ENCODE results near the gene RAI14.

The RAI14 gene

DNA sequence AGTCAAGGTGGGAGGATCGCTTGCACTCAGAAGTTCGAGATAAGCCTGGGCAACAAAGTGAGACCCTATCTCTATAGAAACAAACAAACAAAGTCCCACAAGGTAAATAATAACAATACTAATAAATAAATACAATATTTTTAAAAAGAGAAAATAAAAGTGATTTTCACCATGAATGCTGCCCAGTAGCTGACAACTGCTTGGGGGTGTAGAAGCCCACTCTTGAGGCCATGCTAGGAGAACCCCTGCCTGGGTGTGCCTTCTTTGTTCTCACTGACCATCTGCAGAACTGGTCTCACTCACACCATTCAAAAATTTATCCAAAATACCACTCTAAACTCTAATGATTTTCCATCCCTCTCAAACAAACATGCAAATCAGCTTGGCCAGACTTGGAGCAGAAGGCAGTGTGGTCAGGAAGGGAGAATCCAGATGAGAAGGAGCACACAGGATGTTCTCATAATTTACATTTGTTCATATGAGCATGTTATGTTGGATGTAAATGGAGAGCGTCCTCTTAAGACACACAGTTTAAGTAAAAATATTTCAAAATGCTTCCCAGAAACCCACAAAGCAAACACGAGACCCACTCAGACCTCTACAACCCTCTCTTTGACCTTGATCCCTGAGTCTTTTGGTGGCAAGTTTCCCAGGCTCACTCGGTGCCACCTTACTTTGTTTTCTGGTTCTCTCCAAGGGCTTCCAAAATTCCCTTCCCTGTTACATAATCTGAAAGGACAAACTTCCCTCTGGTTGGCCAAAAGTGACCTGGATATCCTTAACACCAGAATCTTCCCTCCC lies 7.9 kb upstream of the RAI14 start:
- no peak for DNase-seq

DNA sequence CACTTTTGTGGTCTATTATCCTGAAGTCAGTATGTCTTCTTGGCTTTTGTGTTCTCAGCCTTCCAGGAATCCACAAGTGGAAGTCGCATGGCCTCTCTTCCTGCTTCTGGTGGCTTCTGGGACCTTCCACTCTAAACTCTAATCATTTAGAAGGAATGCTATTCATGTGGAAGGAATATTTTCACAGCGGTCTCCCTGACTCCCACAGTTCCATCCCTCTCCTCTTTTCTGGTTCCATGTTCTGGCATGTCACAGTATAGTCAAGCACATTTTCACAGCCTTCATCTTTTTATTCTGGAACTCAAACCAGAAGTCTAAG lies 7.3 kb upstream of the RAI14 start:
- DNase-seq = no peak

DNA sequence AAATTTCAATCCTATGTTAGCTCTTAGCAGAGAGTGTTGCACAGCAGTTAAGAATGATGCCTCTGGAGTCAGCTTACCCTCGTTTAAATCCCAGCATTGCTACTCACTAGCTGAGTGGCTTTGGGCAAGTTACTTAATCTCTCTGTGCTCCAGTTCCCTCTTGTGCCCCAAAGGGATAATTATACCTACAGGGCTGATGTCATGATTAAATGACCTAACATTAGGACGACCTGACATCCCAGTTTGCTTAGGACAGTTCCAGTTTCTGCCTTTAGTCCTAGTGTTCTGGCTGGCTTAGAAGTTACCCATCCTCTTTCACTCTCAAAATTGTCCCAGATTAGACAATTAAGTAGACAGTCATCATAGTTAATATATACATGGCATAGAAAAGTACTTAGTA lies 4.3 kb upstream of the RAI14 start:
- no peak for DNase-seq

DNA sequence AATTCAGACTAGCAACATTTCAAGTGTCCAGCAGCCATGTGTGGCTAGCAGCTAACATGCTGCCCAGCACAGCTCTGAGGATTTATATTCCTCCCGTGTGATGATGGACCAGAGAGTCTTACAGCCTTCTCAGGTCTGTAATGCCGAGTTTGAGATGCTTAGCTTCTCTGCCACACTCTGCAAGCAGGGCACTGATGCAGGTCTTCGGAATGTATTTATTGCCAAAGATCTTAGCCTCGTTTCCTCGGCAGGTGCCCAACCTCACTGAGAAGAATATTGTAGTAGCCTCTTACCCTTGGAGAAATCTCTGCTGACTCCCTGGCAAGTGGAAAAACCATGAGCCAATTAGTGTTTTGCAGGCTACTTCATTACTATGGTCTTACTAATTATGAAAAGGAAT lies 3.7 kb upstream of the RAI14 start:
- DNase-seq = no peak

DNA sequence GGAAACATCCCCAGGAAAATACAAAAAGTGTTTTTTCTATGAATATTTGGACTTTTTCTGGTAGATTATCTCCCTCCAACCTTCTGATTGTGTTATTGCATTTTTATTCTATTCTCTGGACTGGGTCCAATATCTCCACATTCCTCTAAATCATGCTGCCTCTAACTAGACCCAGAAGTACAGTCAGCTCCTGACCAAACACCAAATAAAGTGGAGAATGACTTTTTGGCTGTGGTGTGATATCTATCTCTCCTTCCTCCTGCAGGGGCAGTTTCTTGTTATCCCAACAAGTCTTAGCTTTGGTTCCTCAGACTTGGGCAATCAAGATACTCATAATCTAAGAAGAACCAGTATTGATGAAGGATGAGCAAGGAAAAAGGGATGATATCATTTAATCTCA lies 3.2 kb upstream of the RAI14 start:
- no peak for DNase-seq

DNA sequence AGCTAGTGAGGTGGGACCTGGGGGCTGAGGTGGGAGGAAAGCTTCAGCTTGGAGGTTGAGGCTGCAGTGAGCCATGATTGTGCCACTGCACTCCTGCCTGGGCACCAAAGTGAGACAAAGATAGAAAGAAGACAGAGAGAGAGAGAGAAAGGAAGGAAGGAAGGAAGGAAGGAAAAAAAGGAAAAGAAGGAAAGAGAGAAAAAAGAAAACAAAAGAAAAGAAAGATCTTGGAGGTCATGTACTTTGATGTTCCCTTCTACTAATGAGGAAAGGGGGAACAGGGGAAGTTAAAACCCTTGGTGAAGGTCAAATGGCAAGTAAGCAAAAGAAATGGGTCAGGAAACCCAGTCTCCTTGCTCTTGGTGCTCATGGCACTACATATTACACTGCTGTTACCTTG lies 2.4 kb upstream of the RAI14 start:
- no peak for DNase-seq

DNA sequence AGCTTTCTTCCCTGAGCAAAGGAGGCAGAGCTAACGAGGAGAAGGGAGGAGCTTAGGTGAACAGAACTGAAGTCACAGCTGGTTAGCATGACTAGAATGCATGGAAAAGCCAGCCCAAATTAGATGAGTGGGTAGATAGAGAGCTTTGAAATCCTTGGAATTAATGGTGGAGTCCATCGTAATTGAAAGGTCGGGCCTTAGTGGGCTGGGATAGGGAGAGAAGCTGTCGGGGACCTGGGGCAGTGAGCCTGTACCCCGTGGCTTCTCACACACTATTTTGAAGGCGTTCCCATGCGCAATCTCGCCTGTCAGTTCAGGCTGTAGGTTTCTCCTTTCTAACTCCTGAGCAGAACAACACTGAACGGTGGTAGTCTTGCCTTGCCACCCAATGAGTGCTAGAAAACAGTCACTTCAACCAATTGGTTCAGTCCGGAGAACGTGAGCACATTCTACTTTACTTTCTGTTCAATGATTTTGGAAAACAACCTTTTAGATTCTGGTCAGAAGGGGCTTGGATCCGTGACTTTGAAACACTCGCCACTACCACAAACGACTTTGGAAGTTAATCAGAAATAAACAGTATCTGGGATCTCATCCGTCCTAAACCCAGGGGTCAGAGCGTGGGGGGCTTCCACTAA lies 655 bp upstream of the RAI14 start:
- DNase-seq = peak; percentile 14 to 21

DNA sequence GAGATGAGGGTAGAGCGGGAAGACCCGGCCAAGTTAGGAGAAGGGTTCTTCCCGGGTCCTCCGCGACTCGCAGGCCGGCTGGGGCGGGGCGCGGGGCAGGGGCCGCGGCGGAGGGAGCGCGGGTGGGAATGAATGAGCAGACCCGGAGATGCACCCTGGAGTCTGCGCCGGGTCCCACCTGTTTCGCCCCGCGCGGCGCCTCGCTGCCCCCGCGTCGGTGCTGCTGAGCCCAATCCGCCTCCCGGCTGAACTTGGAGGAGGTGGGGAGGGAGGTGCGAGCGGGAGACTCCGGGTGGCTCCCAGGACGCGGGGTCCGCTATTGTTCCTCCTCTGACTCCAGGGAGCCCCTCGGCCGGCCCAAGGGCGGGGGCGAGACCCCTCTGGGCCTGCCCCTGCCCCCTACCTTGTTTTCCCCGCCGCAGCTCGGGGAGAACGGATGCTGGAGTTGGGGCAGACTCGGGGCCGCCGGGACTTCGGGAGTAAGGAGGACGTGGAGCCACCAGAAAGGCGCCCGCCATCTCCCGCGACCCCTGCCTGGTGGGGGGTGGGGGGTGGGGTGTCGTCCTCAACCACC lies 659 bp downstream of the RAI14 start:
- DNase-seq = no peak

DNA sequence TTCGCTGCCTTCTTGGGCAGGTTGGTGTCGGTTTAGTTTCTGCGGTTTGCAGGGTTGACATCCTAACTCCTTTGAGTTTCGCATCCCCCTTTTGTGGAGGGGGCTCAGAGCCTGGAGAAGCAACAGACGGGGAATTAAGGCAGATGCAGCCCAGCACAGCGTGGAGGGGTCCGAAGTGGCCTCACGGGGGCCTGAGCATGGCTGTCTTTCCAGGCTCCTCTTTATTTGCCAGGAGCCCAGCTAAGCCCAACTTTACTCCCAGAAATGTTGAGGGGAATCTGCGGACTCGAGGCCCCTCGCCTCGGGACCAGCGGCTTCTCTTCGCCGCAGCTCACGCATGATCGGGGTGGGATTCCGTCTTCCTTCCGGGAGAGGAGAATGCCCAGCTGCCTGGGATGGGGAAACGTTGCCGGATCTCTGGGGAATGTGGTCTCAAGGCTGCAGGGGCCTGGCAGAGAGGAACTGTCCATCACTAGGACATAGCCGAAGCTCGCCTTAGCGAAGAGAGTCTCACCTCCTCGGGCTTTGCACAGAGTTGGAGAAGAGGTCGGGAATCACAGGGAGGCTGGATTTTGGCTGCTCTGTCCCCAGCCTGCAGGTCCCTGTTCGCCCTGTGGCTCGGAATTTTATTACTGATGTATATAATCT lies 1.3 kb downstream of the RAI14 start:
- no peak for DNase-seq

DNA sequence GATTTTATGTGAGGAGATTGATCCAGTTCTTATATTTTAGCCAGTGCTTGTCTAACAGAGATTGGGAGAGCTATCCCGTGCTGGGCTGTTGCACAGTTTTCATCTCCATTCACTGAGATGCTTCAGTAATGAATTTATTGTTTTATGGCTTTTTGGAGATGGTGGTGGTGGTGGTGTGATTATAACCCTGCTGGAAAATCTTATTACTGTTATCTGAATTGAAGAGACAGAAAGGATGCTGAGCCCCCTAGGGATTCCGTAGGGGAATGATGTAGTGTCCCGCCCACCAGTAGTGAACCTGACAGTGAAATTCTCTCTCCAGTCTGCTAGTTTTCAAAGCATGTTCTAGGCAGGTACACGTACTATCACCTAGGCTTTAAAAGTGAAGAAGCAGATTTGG lies 1.9 kb downstream of the RAI14 start:
- DNase-seq = no peak

DNA sequence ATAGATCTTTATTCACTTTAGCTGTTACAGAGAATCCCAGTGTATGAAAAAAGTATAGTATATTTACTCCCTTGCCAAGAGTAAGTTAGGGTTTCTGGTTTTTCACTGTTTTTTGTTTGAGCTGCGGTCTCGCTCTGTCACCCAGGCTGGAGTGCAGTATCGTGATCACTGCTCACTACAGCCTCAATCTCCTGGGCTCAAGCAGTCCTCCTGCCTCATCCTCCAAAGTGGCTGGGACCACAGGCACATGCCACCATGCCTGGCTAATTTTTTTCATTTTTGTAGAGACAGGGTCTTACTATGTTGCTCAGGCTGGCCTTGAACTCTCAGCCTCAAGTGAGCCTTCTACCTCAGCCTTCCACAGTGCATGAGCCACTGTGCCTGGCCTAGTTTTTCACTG lies 3.0 kb downstream of the RAI14 start:
- no peak for DNase-seq

DNA sequence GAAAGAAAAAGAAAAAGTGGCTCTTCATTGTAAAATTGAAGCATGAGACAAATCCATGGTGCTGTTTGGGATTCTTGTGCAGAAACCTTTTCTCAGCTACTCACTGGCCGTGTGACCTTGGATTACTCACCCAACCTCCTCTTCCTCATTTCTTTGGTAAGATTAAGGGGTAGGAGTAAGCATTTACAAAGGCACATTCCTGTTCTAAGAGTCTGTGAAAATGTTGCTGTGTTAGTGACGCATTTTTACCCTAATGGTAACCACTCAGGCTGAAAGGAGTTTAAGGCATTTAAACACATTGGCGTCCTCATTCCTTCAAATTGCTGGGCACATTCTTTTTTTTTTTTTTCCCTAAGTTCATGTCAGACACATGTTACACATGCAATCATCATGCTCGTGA lies 4.3 kb downstream of the RAI14 start:
- peak; percentile 56 to 60 for DNase-seq

DNA sequence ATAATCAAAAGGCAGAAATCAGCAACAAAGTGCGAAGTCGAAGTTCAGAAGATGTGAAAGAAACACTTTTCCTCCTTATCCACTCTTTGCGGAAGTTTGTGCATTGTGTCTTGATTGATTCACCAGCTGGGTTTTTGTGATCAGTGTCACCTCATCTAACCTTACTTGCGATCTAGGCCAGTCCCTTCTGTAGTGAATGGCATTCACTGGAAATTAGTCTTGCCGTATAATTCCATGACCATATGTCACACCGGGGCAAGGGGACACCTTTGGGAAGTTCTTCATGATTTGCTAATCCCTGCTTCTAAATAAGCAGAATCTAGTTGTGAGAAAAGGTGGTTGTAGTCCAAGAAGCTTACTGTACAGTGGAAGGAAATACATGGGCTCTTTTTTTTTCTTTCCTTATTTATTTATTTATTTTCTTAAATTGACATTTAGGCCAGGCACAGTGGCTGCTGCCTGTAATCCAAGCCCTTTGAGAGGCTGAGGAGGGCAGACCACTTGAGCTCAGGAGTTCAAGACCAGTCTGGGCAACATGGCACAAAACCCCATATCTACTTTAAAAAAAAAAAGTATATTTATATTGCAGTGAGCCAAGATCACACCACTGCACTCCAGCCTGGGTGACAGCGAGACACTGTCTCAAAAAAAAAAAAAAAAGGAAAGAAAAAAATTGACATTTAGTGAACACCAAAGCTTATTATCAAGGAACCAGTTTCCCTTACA lies 7.8 kb downstream of the RAI14 start:
- no peak for DNase-seq

DNA sequence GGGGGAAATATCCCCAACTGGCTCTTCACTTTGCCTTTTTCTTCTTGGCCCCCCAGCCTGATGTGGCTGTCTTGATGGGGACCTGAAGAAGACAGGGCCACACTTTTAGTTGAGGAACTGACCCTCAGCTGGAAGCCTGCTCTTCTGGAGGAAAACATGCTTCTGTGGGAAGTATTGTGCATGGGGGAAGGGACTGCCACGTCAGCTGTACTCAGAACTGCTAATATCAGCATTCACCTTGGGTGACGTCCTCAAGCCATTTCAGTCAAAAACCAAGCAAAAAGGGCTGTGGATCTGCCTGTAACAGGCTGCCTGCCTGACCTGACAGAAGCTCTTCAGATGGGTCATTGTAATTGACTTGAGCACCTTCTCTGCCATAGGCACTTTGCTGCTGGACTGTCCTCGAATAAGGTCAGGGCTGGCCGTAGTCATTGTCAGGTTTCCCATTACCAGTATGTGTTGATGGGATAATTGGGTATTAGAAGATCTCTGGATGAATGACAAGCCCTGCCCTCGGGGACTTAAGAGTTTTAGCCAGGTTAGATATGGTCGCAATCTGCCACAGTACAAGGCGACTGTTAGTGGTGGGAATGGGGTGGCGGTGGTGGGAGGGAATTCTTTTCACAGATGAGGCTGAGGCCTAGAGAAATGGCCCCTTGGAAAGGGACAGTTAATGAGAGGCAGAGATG lies 10.4 kb downstream of the RAI14 start:
- no peak for DNase-seq

DNA sequence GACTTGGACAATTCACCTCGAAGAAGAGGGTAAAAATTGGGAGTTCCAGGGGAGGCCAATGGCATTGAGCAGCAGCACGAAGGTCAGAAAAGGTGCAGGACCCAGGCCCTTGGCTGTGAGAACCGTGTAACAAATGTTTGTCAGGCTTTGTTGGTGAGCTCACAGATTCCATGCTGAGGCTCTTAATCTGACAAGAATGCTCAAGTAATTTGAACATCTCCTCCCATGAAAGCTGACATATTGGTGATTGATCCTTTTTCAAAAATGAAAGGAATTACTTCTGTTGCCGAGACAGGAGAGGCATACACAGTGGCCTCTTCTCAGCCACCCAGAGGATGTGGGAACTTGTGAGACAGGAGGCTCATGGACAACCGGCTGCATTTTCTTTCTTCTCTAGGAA lies 11.6 kb downstream of the RAI14 start:
- DNase-seq = no peak

DNA sequence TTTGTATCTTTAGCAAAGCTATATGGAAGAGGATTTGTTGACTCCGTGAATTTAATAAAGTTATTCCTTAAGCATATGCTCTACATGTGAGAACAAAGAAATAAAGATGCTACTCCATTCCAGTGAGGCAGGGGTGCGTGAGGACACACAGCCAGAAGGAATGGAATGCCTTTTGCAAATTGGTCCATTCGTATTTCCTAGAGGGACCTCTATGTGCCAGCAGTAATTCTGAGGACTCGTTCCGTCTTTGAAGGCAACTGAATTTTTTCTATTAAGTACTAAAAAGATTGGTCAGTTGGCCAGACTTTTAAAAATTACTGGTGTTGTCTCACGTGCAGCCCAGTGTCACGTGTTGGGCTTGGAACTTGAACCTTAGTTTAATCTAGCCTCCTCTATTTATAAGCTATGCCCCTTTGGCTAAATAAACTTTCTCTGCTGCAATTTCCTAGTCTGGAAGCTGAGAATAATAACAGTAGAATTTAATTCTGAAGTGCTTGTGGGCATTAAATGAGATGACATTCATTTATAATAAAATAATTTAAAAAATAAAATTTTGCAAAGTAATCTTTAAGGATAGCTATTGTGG lies 13.9 kb downstream of the RAI14 start:
- no peak for DNase-seq

DNA sequence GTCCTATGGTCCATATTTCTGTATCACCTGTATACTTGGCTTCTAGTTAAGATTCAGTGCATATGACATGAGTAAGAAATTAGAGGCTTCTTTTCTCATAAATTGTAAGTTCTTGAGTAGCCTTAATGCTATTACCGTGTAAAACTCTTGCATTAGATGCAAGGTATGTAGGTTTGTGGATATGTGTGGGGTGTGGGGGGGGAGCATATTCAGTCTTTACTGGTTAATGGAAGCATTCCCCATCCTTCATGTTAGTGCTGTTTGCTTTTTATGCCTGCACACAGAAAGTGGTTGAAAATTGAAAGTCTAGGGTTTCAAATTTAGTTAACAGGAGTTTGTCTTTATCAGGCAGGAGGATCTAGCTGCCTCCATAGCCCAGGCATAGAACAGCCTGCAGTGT lies 16.1 kb downstream of the RAI14 start:
- DNase-seq = no peak

DNA sequence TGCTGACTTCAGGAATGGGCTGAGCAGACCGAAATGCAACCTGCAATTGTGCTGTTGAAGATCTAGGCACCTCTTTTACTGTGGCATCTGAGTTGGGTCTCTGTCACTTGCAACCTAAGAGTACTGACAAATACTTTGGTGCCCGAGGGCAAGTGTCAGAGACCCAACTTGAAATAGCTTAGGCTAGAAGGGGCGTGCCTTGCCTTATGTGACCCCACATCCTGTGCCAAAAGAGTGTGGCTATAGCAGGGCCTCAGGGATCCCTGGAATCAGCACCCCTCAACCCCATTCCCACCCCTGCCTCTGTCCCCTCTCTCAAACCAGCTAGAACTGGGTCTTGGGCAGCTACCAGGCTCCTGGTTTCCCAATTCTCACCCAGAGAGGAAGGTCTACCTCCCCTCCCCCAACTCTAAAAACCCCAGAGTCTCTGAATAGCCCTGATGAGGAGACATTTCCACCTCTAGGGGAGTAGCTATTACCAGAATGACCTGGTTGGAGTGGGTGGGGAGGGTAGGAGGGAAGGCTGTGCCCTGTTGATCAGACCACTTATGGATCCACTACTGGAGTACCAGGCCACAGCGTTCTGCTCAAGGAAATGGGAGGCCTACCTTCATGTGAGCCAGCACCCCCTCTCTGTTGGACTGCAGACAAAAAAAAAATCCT lies 17.5 kb downstream of the RAI14 start:
- DNase-seq = no peak

DNA sequence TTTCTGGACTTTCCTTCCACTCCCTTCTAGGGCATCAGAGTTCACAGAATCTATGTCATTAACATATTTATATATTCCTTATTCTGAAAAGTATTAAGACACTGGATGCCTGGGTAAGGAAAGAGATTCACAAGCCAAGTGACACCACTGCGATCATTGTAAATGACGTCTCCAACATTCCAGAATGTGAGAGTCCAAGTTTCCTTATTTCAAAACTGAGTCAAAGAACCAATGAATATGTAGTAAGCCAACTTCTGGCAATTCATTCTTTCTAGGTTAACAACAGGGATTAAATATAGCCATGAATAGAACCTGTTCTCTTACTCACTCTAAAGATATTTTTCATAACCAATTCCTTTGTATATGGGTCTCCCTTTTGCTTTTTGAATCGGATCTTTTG lies 18.1 kb downstream of the RAI14 start:
- DNase-seq = no peak

DNA sequence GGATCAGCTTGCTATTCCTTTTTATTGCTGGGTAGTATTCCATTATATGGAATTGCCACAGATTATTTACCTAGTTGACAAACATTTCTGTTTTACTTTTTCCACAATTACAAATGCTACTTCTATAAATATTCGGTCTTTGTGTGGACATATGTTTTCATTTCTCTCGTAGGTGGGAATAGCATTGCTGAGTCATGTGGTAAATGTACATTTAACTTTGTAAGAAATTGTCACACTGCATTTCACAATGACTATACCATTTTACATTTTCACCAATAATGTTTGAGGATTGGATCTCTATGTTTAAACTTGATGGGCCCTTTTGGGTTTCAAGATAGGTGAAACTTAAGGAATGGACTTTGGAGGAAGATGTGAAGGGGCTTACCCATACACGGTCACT lies 19.7 kb downstream of the RAI14 start:
- DNase-seq = no peak

DNA sequence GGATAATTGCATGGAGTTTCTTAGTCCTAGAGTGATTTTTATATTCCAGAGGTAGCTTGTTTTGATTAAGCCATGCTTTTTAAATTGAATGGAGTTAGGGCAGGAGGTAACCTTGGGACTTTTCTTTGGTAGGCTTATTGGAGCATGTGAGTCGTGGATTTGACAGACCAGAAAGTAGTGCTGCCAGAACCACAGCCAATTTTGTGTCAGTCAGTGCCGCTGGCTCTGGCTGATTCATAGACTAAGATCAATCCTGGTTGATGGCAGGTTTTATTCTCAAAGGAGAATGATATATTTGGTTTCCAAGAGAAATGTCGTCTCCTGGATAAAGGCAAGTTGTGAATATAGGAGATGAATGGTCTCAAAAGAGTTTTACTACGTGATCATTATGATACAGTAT lies 20.3 kb downstream of the RAI14 start:
- no peak for DNase-seq

DNA sequence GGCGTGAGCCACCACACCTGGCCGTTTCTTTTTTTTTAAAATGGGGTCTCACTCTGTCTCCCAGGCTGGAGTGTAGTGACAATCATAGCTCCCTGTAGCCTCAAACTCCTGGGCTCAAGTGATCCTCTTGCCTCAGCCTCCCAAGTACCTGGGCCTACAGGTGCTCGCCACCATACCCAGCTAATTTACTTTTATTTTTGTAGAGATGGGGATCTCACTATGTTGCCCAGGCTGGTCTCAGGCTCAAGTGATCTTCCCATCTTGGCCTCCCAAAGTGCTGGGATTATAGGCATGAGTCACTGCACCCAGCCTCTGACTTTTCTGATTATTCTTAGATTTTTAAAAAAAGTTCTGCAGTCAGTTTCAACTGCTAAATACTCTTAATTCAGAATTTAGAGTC lies 21.3 kb downstream of the RAI14 start:
- no peak for DNase-seq

Data from inflammatory macrophage (primary cell).